Loucy (cell line): ENCODE data around the gene WNK2.

Experiments used
- H2AFZ ChIP-seq: fragments of 200-600 bp; sonication (generic); 2 replicates; pipeline ENCODE4 v1.6.0; 2016; ENCODE audit warnings: antibody characterized with exemption, mild to moderate bottlenecking, low read length, moderate library complexity
- H3F3A ChIP-seq: fragments of 200-600 bp; 2 replicates; pipeline ENCODE4 v1.6.0; 2016; ENCODE audit warnings: antibody characterized with exemption, low read depth, mild to moderate bottlenecking
- H3K27me3 ChIP-seq: fragments of 200-600 bp; sonication (generic); 2 replicates; pipeline ENCODE4 v1.6.1; 2014; ENCODE audit warnings: low read length, mild to moderate bottlenecking; ENCODE audit not compliant: insufficient read depth, poor library complexity, severe bottlenecking
- H3K36me3 ChIP-seq: fragments of 200-600 bp; sonication (generic); 2 replicates; pipeline ENCODE4 v1.6.1; 2016; ENCODE audit warnings: low read length; ENCODE audit not compliant: insufficient read depth
- H3K4me1 ChIP-seq: fragments of 200-600 bp; sonication (generic); 2 replicates; pipeline ENCODE4 v1.5.1; 2014; ENCODE audit warnings: low read length, mild to moderate bottlenecking; ENCODE audit not compliant: insufficient read depth, poor library complexity, severe bottlenecking
- H3K4me2 ChIP-seq: fragments of 200-600 bp; sonication (generic); 2 replicates; pipeline ENCODE4 v1.6.0; 2014; ENCODE audit warnings: antibody characterized with exemption, low read length, low read depth, mild to moderate bottlenecking; ENCODE audit not compliant: poor library complexity, severe bottlenecking
- H3K4me3 ChIP-seq: fragments of 200-600 bp; sonication (generic); 2 replicates; pipeline ENCODE4 v1.5.1; 2014; ENCODE audit warnings: low read length, mild to moderate bottlenecking, mixed read lengths; ENCODE audit not compliant: poor library complexity, severe bottlenecking
- H3K79me2 ChIP-seq: fragments of 200-600 bp; sonication (generic); 2 replicates; pipeline ENCODE4 v1.6.1; 2014; ENCODE audit warnings: low read length; ENCODE audit not compliant: insufficient read depth
- H3K9ac ChIP-seq: fragments of 200-600 bp; sonication (generic); 2 replicates; pipeline ENCODE4 v1.6.0; 2014; ENCODE audit warnings: mild to moderate bottlenecking, low read depth, low read length, moderate library complexity; ENCODE audit not compliant: poor library complexity, severe bottlenecking
- H3K9me2 ChIP-seq: fragments of 200-600 bp; sonication (generic); replicated peaks from 2 replicates; pipeline ENCODE4 v1.6.1; 2016; ENCODE audit warnings: low read depth, low read length, mixed read lengths
- H3K9me3 ChIP-seq: fragments of 200-600 bp; sonication (generic); 2 replicates; pipeline ENCODE4 v1.6.1; 2014; ENCODE audit warnings: mild to moderate bottlenecking, antibody characterized with exemption, low read length, low read depth; ENCODE audit not compliant: insufficient read depth
- H4K20me1 ChIP-seq: fragments of 200-600 bp; sonication (generic); 2 replicates; pipeline ENCODE4 v1.6.0; 2014; ENCODE audit warnings: antibody characterized with exemption, low read length, mild to moderate bottlenecking; ENCODE audit not compliant: insufficient read depth, poor library complexity, severe bottlenecking
- EZH2phosphoT487 ChIP-seq: fragments of 200-600 bp; IDR thresholded peaks from 2 replicates; pipeline ENCODE4 v1.6.1; 2018; ENCODE audit warnings: antibody characterized with exemption, mild to moderate bottlenecking, moderate library complexity, borderline replicate concordance
- TF ChIP-seq, protein P1 (sequence below): fragments of 200-600 bp; sonication (generic); conservative IDR thresholded peaks from 2 replicates; pipeline ENCODE4 v1.5.1; 2014; ENCODE audit warnings: mild to moderate bottlenecking, antibody characterized with exemption, low read length

Gene WNK2

GRCh38 chr9:93294011-93294410 is 110.1 kb downstream of the WNK2 start:
- H3K36me3 ChIP-seq: no peaks in the 10 kb centered on the region
- H3K9me2 ChIP-seq: no peaks in the 10 kb centered on the region
- H3K9me3 ChIP-seq: no peaks in the 10 kb centered on the region
- no peak overlapping the region for H3K4me3 ChIP-seq
- no peaks in the 10 kb centered on the region for H4K20me1 ChIP-seq
- no peaks in the 10 kb centered on the region for H3F3A ChIP-seq
- no peak overlapping the region for H3K4me2 ChIP-seq
- no peaks in the 10 kb centered on the region for H3K27me3 ChIP-seq
- TF ChIP-seq EZH2phosphoT487: no peak
- TF ChIP-seq, protein P1, sequence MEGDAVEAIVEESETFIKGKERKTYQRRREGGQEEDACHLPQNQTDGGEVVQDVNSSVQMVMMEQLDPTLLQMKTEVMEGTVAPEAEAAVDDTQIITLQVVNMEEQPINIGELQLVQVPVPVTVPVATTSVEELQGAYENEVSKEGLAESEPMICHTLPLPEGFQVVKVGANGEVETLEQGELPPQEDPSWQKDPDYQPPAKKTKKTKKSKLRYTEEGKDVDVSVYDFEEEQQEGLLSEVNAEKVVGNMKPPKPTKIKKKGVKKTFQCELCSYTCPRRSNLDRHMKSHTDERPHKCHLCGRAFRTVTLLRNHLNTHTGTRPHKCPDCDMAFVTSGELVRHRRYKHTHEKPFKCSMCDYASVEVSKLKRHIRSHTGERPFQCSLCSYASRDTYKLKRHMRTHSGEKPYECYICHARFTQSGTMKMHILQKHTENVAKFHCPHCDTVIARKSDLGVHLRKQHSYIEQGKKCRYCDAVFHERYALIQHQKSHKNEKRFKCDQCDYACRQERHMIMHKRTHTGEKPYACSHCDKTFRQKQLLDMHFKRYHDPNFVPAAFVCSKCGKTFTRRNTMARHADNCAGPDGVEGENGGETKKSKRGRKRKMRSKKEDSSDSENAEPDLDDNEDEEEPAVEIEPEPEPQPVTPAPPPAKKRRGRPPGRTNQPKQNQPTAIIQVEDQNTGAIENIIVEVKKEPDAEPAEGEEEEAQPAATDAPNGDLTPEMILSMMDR: no peak
- H3K9ac ChIP-seq: no peak overlapping the region
- no peak overlapping the region for H2AFZ ChIP-seq
- H3K4me1 ChIP-seq: no peaks in the 10 kb centered on the region
- H3K79me2 ChIP-seq: no peaks in the 10 kb centered on the region

- Histone ChIP-seq H3K27me3 (no peaks in the 10 kb centered on the region), H3K4me2 (no peak overlapping the region), H3K9me3 (no peaks in the 10 kb centered on the region), H3K36me3 (no peaks in the 10 kb centered on the region), H3K9ac (no peak overlapping the region), H3K9me2 (no peaks in the 10 kb centered on the region), H3F3A (no peaks in the 10 kb centered on the region), H2AFZ (no peak overlapping the region), H3K4me3 (no peak overlapping the region), H3K4me1 (no peaks in the 10 kb centered on the region), H3K79me2 (no peaks in the 10 kb centered on the region), H4K20me1 (no peaks in the 10 kb centered on the region)
- TF ChIP-seq, protein P1: no peak
- no peak for TF ChIP-seq EZH2phosphoT487
These were observed 111.1 kb downstream of the WNK2 start for GRCh38 chr9:93295031-93295430.

- H3K4me3 ChIP-seq: no peak overlapping the region
- TF ChIP-seq, protein P1: no peak
- TF ChIP-seq EZH2phosphoT487: no peak
- H3K27me3 ChIP-seq: no peaks in the 10 kb centered on the region
- H3K9me3 ChIP-seq: no peaks in the 10 kb centered on the region
- no peaks in the 10 kb centered on the region for H3K79me2 ChIP-seq
- no peak overlapping the region for H3K4me2 ChIP-seq
- no peaks in the 10 kb centered on the region for H4K20me1 ChIP-seq
- H3K9me2 ChIP-seq: no peaks in the 10 kb centered on the region
- no peaks in the 10 kb centered on the region for H3F3A ChIP-seq
- no peak overlapping the region for H2AFZ ChIP-seq
- no peak overlapping the region for H3K9ac ChIP-seq
- no peaks in the 10 kb centered on the region for H3K4me1 ChIP-seq
- no peaks in the 10 kb centered on the region for H3K36me3 ChIP-seq
These were observed 111.6 kb downstream of the WNK2 start for GRCh38 chr9:93295456-93296076.
